Esophagus muscularis mucosa (tissue), 4 donors: ENCODE results near the gene SLC17A9.

Source experiments
- CTCF ChIP-seq, 3 experiments: fragments of 200-600 bp in 2 of 3; fragments of 450-650 bp in 1 of 3; sonication (generic) in 2 of 3; IDR thresholded peaks; one replicate each; pipeline ENCODE4 v1.5.1; 2017 to 2019; ENCODE audit warnings: antibody characterized with exemption in 3 of 3, mild to moderate bottlenecking in 2 of 3, moderate library complexity in 1 of 3
- EP300 ChIP-seq: sonication (generic); formaldehyde crosslinking; IDR thresholded peaks from one replicate; pipeline ENCODE4 v1.6.1; 2017; ENCODE audit warnings: antibody characterized with exemption
- POLR2A ChIP-seq: fragments of 450-650 bp; IDR thresholded peaks from one replicate; pipeline ENCODE4 v1.6.1; 2017; ENCODE audit warnings: antibody characterized with exemption, moderate library complexity, mild to moderate bottlenecking, low read depth
- POLR2AphosphoS5 ChIP-seq, 2 donors: sonication (generic); formaldehyde crosslinking; IDR thresholded peaks; one replicate each; pipeline ENCODE4 v1.6.1; 2017; ENCODE audit warnings: antibody characterized with exemption in 2 of 2

- TF ChIP-seq POLR2AphosphoS5 (IDR thresholded peaks at IDR 0.05), result no peak
- no peak for TF ChIP-seq POLR2A
- TF ChIP-seq CTCF (IDR thresholded peaks at IDR 0.05), result no peak
- TF ChIP-seq EP300, result no peak
These were observed 9.1 kb upstream of the SLC17A9 start for GRCh38 chr20:62943396-62943795.
